ENCODE measurements around the gene CARMIL3.

- TF ChIP-seq PATZ1 (CRISPR knock-in tag; IDR thresholded peaks at IDR 0.05; ENCODE audit: borderline replicate concordance) (no peak), ARNTL (CRISPR knock-in tag; IDR thresholded peaks at IDR 0.05; ENCODE audit: borderline replicate concordance, low read depth) (no peak), PPARA (CRISPR knock-in tag; IDR thresholded peaks at IDR 0.05; ENCODE audit: borderline replicate concordance) (no peak)
Observed at GRCh38 chr14:24114532-24115421, 63.0 kb downstream of the CARMIL3 start, which contains the start of the genes DCAF11 and NRL.

Data from SK-N-SH treated with all-trans-retinoic acid at 6 μM for 48 hours (cell line).